Esophagus mucosa (tissue), 1 donor: ENCODE results near the gene SPACA6. TPM values are rescaled to one million over a fixed set of nuclear protein-coding genes. Genes with fewer than 3 reads are reported as not detected.
"Not testable (repeated sequence)": the region's sequence is repeated elsewhere in the genome, so short reads cannot be mapped to it uniquely, and the experiment has no call there.

Source experiments
- ATAC-seq: fragments of 200-7000 bp; cut with Tn5 transposase; one replicate; pipeline ENCODE4 v1.9.1; 2020
- total RNA-seq: library from RNA; stranded (reverse); gene quantifications from one replicate; pipeline ENCODE4 v1.2.4, GENCODE V29; 2023
- donor health status: DM: yes; HTN: yes; CAD: no.

Gene SPACA6
- 3.0 TPM for total RNA-seq

- ATAC-seq, result no peak
Measured at GRCh38 chr19:51693260-51693659, at the start of gene SPACA6. TSS of gene SPACA6 (plus strand) at chr19:51693330. CDS start at chr19:51693527, 197 bp downstream.

DNA sequence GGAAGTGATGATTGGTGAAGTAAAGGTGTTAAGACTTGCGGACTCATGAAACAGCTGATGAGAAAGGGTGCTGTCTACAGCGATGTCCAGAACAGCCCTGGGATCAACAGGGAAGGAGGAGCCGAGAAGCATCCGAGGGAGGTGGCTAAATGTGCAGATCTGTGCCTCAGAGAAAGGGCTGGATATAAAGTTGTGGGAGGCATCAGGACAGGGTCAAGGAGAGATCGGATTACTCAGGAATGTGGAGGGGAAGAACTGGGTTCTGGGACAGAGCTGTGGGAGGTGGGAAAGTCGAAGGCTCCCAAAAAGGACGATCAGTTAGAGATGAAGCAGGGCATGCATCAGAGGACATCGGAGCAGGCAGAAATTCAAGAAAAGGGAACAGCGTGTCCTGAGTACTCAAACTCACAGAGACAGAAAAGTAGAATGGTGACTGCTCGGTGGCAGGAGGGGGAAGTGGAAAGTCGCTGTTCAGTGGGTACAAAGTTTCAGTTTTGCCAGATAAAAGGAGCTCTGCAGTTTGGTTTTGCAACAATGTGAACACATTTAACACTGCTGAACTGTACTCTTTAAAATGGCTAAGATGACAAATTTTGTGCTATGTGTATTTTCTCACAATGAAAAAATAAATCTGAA lies 48.4 kb upstream of the SPACA6 start:
- ATAC-seq, result no peak

DNA sequence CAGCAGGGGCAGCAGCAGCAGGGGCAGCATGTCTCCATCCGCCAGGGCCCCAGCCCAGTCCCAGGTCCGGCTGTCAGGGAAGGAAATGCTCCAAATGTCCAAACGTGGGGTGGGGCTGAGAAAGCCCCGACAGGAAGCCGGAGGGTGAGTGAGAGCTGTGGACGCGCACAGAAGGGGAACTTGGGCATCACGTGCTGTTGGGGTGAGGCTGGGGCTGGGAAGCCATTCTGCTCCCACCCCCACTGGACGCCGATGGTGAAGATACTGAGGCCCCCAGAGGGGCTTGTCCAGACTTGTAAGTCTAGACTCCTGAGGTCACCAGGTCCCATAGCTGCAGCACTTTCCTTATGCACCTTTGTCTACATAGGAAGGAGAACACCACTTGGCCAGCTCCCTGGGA lies 46.4 kb upstream of the SPACA6 start, which contains the start of gene SIGLEC14:
SIGLEC14 (minus strand) TSS at position 96 of the 400 bp plus-strand sequence; CDS start at position 30, 66 bp downstream.
- peak; percentile 31 for ATAC-seq

- ATAC-seq, result no peak
Measured at GRCh38 chr19:51647318-51647717, 45.8 kb upstream of the SPACA6 start.

- ATAC-seq, result peak; percentile 31
Measured at GRCh38 chr19:51651216-51651846, 41.8 kb upstream of the SPACA6 start.

- no peak for ATAC-seq
Measured at GRCh38 chr19:51652266-51652665, 40.9 kb upstream of the SPACA6 start.

GRCh38 chr19:51653162-51653561 lies 40.0 kb upstream of the SPACA6 start:
- no peak for ATAC-seq

GRCh38 chr19:51654783-51655182 lies 38.3 kb upstream of the SPACA6 start:
- no peak for ATAC-seq

- peak; percentile 69 for ATAC-seq
Measured at GRCh38 chr19:51660975-51661600, 32.0 kb upstream of the SPACA6 start.

- ATAC-seq, result no peak
Measured at GRCh38 chr19:51663650-51664049, 29.5 kb upstream of the SPACA6 start.

- no peak for ATAC-seq
Measured at GRCh38 chr19:51664131-51664530, 29.0 kb upstream of the SPACA6 start.

DNA sequence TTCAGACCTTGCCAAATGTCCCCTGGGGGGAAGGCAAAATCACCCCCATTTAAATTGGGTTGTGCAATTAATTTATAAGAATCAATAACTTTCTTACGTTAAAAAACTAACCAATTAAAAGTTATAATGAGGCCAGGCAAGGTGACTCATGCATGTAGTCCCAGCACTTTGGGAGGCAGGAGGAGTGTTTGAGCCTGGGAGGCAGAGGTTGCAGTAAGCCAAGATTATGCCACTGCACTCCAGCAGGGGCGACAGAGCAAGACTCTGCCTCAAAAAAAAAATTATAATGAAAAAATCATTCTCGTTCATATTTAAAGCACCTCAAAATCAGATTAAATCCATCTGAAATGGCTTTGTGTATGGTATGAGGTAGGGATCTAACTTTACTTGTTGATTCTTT lies 28.1 kb upstream of the SPACA6 start:
- no peak for ATAC-seq

- ATAC-seq, result no peak
Measured at GRCh38 chr19:51668216-51668615, 24.9 kb upstream of the SPACA6 start.

DNA sequence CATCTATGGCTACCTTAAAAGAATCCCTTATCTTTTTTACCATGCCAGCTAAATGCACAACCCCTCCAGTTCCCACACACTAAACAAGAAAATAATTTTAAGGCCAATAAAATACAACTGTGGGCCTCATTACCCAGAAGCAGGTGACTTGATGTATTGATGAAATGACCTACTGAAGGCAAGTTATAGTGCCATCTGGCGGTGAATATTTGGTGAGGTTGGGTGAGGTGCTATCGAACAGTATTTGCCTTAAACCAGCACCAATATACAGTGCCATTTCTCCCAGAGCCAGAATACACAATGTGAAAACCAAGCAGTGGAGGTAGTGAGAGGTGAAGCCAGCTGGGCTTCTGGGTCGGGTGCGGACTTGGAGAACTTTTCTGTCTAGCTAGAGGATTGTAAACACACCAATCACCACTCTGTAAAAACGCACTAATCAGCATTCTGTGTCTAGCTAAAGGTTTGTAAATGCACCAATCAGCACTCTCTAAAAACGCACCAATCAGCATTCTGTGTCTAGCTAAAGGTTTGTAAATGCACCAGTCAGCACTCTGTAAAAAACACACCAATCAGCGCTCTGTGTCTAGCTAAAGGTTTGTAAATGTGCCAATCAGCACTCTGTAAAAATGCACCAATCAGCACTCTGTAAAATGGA lies 17.1 kb upstream of the SPACA6 start:
- ATAC-seq, result not testable (repeated sequence)

DNA sequence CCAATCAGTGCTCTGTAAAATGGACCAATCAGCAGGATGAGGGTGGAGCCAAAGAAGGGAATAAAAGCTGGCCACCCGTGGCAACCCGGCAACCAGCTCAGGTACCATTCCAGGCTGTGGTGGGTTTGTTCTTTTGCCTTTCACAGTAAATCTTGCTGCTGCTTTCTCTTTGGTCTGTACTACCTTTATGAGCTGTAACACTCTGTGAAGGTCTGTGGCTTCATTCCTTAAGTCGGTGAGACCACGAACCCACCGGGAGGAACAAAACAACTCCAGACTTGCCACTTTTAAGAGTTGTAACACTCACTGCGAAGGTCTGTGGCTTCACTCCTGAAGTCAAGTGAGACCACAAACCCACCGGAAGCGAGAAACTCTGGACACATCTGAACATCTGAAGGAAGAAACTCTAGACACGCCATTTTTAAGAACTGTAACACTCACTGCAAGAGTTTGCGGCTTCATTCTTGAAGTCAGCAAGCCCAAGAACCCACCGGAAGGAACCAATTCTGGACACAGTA lies 16.5 kb upstream of the SPACA6 start:
- ATAC-seq, result no peak

GRCh38 chr19:51680474-51680873 lies 12.7 kb upstream of the SPACA6 start:
- ATAC-seq, result no peak

DNA sequence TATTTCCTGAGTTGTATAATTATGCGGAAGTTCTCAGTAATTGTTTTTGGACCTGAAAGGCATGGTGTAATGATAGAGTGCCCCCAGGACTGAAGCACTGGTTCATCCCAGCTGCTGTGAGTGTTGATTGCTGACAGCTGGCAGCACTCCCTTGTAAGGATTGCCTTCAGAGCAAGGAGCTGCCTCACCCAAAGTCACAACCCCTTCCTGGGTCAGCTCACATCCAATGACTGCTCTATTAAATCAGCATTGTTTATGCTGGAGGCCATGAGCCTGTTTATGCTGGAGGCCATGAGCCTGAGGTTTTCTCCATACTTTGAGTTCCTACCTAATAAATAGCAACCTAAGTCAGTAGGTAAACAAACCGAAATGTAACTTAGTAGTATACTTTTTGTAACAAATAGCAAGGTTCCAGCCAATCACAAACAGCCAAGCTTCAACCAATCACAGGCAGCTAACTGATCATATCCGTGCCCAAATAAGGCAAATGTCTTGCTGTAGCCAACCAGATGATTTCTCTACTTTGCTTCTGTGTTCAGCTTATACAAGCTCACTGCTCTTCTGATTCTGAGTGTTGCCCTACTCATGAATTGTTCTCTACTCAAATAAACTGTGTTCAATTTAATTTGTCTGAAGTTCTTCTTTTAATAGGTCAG lies 11.7 kb upstream of the SPACA6 start:
- no peak for ATAC-seq

GRCh38 chr19:51686171-51686570 lies 7.0 kb upstream of the SPACA6 start:
- no peak for ATAC-seq

DNA sequence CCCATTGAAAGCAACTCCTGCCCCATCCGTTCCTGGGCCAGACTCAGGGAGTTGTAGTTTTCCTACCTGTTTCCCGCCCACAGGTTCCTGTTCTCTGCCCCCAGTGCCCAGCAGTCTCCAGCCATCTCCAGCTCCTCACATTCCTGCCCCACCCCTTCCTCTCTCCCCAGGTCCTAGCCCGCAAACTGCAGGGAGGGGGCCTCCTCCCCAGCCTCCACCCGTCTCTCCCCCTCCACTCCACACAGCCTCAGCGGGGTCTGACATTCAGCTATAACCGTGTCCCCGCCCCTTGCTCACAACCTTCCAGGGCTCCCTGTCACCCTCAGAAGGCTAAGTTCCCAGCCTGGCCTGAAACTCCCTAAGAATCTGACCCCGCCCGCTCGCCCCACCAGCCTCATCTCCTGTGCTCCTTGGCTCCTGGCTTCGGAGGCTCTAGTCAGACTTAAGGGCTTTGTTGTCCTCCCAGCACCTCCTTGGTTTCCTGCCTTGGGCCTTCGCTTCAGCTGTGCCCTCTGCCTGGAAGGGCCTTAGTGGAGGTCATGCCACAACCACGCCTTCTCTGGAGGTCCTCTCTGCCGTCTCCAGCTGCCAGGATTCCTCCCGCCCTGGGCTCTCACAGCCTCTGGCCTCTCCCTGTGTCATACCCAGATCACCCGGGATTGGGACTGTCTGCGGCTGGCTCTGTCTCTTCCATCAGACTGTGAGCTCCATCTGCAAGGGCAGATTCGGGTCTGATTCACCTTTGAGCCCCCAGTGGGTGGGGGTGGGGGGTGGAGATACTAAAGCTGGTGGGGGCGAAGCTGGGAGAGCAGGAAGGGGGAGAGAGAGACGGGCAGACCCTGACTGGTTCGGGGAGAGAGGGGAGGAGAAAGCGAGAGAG lies 5.1 kb upstream of the SPACA6 start:
- peak; percentile 17 for ATAC-seq

- peak; percentile 82 for ATAC-seq
Measured at GRCh38 chr19:51688671-51689571, 4.2 kb upstream of the SPACA6 start.
